ENCODE measurements around the gene RAB10. TPM values are rescaled to one million over a fixed set of nuclear protein-coding genes. Genes with fewer than 3 reads are reported as not detected.

The RAB10 gene
- total and polyA plus RNA-seq, 2 of the 4 experiments (the other 2 are of a cell fraction): 30.1 to 77.1 TPM

DNA sequence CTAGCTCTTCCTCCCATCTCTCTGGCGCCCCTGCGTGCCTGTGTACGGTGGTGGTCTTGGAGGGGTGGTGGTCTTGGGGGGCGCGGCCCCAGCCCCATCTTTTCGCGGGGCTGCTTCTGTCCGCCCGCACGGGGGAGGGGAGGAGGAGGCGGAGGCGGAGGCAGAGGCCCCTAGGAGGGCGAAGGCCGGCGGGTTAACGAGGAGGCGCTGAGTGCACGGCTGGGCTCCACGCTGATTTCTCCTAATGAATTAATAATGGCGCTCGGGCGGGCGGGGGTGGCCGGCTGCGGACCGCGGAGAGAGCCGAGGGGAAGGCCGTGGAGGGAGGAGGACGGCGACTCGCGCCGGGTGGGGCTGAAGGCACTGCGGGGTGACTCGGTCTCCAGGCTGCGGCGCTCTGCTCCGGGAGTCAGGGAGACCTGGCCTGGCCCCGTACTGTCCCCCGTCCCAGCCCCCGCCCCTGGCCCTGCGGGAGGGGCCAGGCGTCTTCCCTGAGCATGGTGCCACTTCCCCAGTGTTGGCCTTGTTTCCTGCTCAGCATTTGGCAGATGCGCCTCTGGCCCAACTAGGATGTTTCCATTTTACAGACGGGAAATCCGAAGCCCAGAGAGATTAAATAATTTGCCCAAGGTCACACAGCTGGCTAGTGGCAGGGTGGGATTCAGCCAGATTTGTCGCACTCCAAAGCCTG, 145.0 kb downstream of the RAB10 start:
- peak overlapping the region; percentile 51 for H3K4me3 ChIP-seq (ENCODE audit: insufficient read depth, low read depth, low read length)
- no peaks in the 10 kb centered on the region for H3K9me3 ChIP-seq (ENCODE audit: control insufficient read depth, insufficient read depth, low read length)
- H2BK20ac ChIP-seq (ENCODE audit: low read depth, low read length): no peak overlapping the region
- H2AK9ac ChIP-seq (replicated peaks; ENCODE audit: low read depth, low read length, poor library complexity): peak overlapping the region; percentile 73
- intact Hi-C loops (cut with micrococcal nuclease): no loop called here
- H3K14ac ChIP-seq (replicated peaks; ENCODE audit: low read depth, low read length): no peak overlapping the region
- no peak overlapping the region; the same call in 1 of the 2 replicates for H3K27ac ChIP-seq (ENCODE audit: insufficient read depth, low read length)
- no peak for DNase-seq
- H3K36me3 ChIP-seq (ENCODE audit: control insufficient read depth, insufficient read depth, low read length): no peaks in the 10 kb centered on the region
- no peaks in the 10 kb centered on the region for H4K20me1 ChIP-seq (ENCODE audit: insufficient read depth, low read length)
- H4K5ac ChIP-seq (ENCODE audit: low read depth, low read length): peak overlapping the region; percentile 61; the same call in 1 of the 2 replicates
- H3K79me1 ChIP-seq (ENCODE audit: low read depth in 1 of 2, low read length in 2 of 2): no peaks in the 10 kb centered on the region
- peak overlapping the region; percentile 56; the same call in 1 of the 2 replicates for H3K23ac ChIP-seq (ENCODE audit: low read depth, low read length)
- no peak overlapping the region; the same call in 1 of the 2 replicates for H3K18ac ChIP-seq (ENCODE audit: low read depth, low read length)
- CTCF ChIA-PET: no interaction called here
- no peak overlapping the region for H2BK5ac ChIP-seq (ENCODE audit: low read depth, low read length, poor library complexity, severe bottlenecking)
- H3K4me1 ChIP-seq (ENCODE audit: control insufficient read depth, insufficient read depth, low read length): no peaks in the 10 kb centered on the region
- peaks cover 26% of the 10 kb centered on the region for H3K27me3 ChIP-seq (ENCODE audit: control insufficient read depth, insufficient read depth, low read length)
- no peak overlapping the region for H3K56ac ChIP-seq (ENCODE audit: extremely low read depth, insufficient read depth, low read length)
- TF ChIP-seq CEBPB (IDR thresholded peaks at IDR 0.05; ENCODE audit: low read depth, low read length): no peak
- no peak for TF ChIP-seq MAFK (IDR thresholded peaks at IDR 0.05; ENCODE audit: low read depth, low read length)
- TF ChIP-seq, protein P1, sequence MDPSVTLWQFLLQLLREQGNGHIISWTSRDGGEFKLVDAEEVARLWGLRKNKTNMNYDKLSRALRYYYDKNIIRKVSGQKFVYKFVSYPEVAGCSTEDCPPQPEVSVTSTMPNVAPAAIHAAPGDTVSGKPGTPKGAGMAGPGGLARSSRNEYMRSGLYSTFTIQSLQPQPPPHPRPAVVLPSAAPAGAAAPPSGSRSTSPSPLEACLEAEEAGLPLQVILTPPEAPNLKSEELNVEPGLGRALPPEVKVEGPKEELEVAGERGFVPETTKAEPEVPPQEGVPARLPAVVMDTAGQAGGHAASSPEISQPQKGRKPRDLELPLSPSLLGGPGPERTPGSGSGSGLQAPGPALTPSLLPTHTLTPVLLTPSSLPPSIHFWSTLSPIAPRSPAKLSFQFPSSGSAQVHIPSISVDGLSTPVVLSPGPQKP (IDR thresholded peaks at IDR 0.05; ENCODE audit: borderline replicate concordance, low read depth, low read length): no peak
- no peak for TF ChIP-seq NFE2L2 (IDR thresholded peaks at IDR 0.05; ENCODE audit: low read depth, low read length)
- TF ChIP-seq SMC3 (IDR thresholded peaks at IDR 0.05; ENCODE audit: low read depth, low read length): no peak
- TF ChIP-seq MXI1 (IDR thresholded peaks at IDR 0.05; ENCODE audit: borderline replicate concordance, low read depth, low read length): no peak
- TF ChIP-seq CHD1 (IDR thresholded peaks at IDR 0.05; ENCODE audit: low read depth, low read length): no peak
- TF ChIP-seq POLR2A (IDR thresholded peaks at IDR 0.05; ENCODE audit: low read depth, low read length): no peak
- TF ChIP-seq BHLHE40 (IDR thresholded peaks at IDR 0.05; ENCODE audit: low read depth, low read length): no peak
- TF ChIP-seq RFX5 (IDR thresholded peaks at IDR 0.05; ENCODE audit: low read depth, low read length): no peak
- TF ChIP-seq, protein P2, sequence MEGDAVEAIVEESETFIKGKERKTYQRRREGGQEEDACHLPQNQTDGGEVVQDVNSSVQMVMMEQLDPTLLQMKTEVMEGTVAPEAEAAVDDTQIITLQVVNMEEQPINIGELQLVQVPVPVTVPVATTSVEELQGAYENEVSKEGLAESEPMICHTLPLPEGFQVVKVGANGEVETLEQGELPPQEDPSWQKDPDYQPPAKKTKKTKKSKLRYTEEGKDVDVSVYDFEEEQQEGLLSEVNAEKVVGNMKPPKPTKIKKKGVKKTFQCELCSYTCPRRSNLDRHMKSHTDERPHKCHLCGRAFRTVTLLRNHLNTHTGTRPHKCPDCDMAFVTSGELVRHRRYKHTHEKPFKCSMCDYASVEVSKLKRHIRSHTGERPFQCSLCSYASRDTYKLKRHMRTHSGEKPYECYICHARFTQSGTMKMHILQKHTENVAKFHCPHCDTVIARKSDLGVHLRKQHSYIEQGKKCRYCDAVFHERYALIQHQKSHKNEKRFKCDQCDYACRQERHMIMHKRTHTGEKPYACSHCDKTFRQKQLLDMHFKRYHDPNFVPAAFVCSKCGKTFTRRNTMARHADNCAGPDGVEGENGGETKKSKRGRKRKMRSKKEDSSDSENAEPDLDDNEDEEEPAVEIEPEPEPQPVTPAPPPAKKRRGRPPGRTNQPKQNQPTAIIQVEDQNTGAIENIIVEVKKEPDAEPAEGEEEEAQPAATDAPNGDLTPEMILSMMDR (conservative IDR thresholded peaks at IDR 0.05; ENCODE audit: low read depth, low read length): no peak
- no peak for TF ChIP-seq RCOR1 (IDR thresholded peaks at IDR 0.05; ENCODE audit: insufficient replicate concordance, low read length)
- TF ChIP-seq, protein P3, sequence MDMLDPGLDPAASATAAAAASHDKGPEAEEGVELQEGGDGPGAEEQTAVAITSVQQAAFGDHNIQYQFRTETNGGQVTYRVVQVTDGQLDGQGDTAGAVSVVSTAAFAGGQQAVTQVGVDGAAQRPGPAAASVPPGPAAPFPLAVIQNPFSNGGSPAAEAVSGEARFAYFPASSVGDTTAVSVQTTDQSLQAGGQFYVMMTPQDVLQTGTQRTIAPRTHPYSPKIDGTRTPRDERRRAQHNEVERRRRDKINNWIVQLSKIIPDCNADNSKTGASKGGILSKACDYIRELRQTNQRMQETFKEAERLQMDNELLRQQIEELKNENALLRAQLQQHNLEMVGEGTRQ (IDR thresholded peaks at IDR 0.05; ENCODE audit: low read depth, low read length): no peak
- POLR2A ChIA-PET (ENCODE audit: unreplicated experiment): no interaction called here
- no peak overlapping the region for H2BK120ac ChIP-seq (ENCODE audit: low read depth, low read length)
- H4K91ac ChIP-seq (ENCODE audit: insufficient read depth, low read depth, low read length): no peak overlapping the region
- no peak overlapping the region; the same call in 2 of the 3 replicates for H2BK15ac ChIP-seq (ENCODE audit: low read depth, low read length)
- peak overlapping the region; percentile 90 for H2AFZ ChIP-seq (replicated peaks; ENCODE audit: low read length, poor library complexity)
- peak overlapping the region; percentile 44 for H3K9ac ChIP-seq (ENCODE audit: low read depth, low read length)
- H3K4me2 ChIP-seq (ENCODE audit: low read depth, low read length): peak overlapping the region; percentile 91
- H3K9me1 ChIP-seq (ENCODE audit: insufficient read depth, low read length): no peaks in the 10 kb centered on the region
- H2AK5ac ChIP-seq (ENCODE audit: low read depth, low read length): no peak overlapping the region
- ATAC-seq (ENCODE audit: low read depth): peak; percentile 87
- in situ Hi-C loops (cut with MboI; ENCODE audit: low sequenced_read_pairs): no loop called here
- H4K8ac ChIP-seq (ENCODE audit: low read depth in 2 of 2, low read length in 2 of 2): peak overlapping the region; percentile 40 to 64; a peak in 2 of 4 replicates
- H3K4ac ChIP-seq (ENCODE audit: low read depth, low read length): peak overlapping the region; percentile 35; the same call in 1 of the 2 replicates
- dilution Hi-C loops (cut with HindIII; ENCODE audit: low sequenced_read_pairs, unreplicated experiment): no loop called here
- BruUV-seq (replicated peaks): no TSS peak
- WGBS, 2 experiments (ENCODE audit: extremely low coverage in 2 of 2, insufficient read length in 1 of 2): 7% methylated on average over 12 of the region's 48 CpGs; no CpG with 5 or more reads in 1 of the 2 experiments
